Mesothelial cell of epicardium (in vitro differentiated cells): ENCODE data around the gene UNC5A. TPM values are rescaled to one million over a fixed set of nuclear protein-coding genes. Genes with fewer than 3 reads are reported as not detected.

Experiments used
- DNase-seq, 2 experiments: peaks; one replicate each; pipeline ENCODE4 v3.0.0; 2021; ENCODE audit warnings: low spot score in 2 of 2; ENCODE audit not compliant: unreplicated experiment in 2 of 2
- H3K27ac Mint-ChIP-seq: 2 replicates; pipeline ENCODE4 v1.8.0; 2021; ENCODE audit warnings: mixed read lengths
- H3K27me3 Mint-ChIP-seq: 2 replicates; pipeline ENCODE4 v1.8.0; 2021; ENCODE audit warnings: low read depth, mixed read lengths
- H3K36me3 Mint-ChIP-seq: 2 replicates; pipeline ENCODE4 v1.8.0; 2021; ENCODE audit warnings: mixed read lengths
- H3K4me1 Mint-ChIP-seq: 2 replicates; pipeline ENCODE4 v1.8.0; 2021; ENCODE audit warnings: mixed read lengths
- H3K4me3 Mint-ChIP-seq: 2 replicates; pipeline ENCODE4 v1.8.0; 2021; ENCODE audit warnings: mild to moderate bottlenecking, moderate library complexity, mixed read lengths
- H3K9me3 Mint-ChIP-seq: 2 replicates; pipeline ENCODE4 v1.8.0; 2021; ENCODE audit warnings: mixed read lengths
- CTCF ChIP-seq: fragments of 200-600 bp; sonication (generic); IDR thresholded peaks from one replicate; pipeline ENCODE4 v1.5.0; 2021; ENCODE audit warnings: antibody characterized with exemption; ENCODE audit not compliant: unreplicated experiment
- total RNA-seq: library from RNA; stranded (reverse); gene quantifications from 3 replicates; pipeline ENCODE4 v1.2.1, GENCODE V29; 2021

The UNC5A gene
- total RNA-seq, 1 donor from 2014 or later, result not detected

GRCh38 chr5:176779537-176779936 lies 30.8 kb upstream of the UNC5A start:
- Mint-ChIP-seq H3K4me3 (no peak overlapping the region), H3K9me3 (no peaks in the 10 kb centered on the region), H3K4me1 (no peaks in the 10 kb centered on the region), H3K27me3 (peaks cover 71% of the 10 kb centered on the region), H3K27ac (no peak overlapping the region), H3K36me3 (no peaks in the 10 kb centered on the region)
- no peak for TF ChIP-seq CTCF
- DNase-seq, result peak in 1 of 2 experiments; percentile 24

- DNase-seq, result no peak
- peaks cover 66% of the 10 kb centered on the region for H3K27me3 Mint-ChIP-seq
- no peak for TF ChIP-seq CTCF
- no peak overlapping the region for H3K4me3 Mint-ChIP-seq
- no peaks in the 10 kb centered on the region for H3K4me1 Mint-ChIP-seq
- H3K9me3 Mint-ChIP-seq, result no peaks in the 10 kb centered on the region
- no peaks in the 10 kb centered on the region for H3K36me3 Mint-ChIP-seq
- no peak overlapping the region for H3K27ac Mint-ChIP-seq
Measured at GRCh38 chr5:176780176-176781053, 29.9 kb upstream of the UNC5A start.

GRCh38 chr5:176781054-176781375 lies 29.3 kb upstream of the UNC5A start:
- Mint-ChIP-seq H3K36me3 (no peaks in the 10 kb centered on the region), H3K27me3 (peaks cover 66% of the 10 kb centered on the region), H3K4me3 (no peak overlapping the region), H3K27ac (no peak overlapping the region), H3K9me3 (no peaks in the 10 kb centered on the region), H3K4me1 (no peaks in the 10 kb centered on the region)
- no peak for DNase-seq
- TF ChIP-seq CTCF, result no peak

GRCh38 chr5:176781638-176782570 lies 28.5 kb upstream of the UNC5A start:
- no peak overlapping the region for H3K27ac Mint-ChIP-seq
- H3K4me1 Mint-ChIP-seq, result no peaks in the 10 kb centered on the region
- no peak for DNase-seq
- TF ChIP-seq CTCF, result no peak
- no peaks in the 10 kb centered on the region for H3K9me3 Mint-ChIP-seq
- no peaks in the 10 kb centered on the region for H3K36me3 Mint-ChIP-seq
- H3K27me3 Mint-ChIP-seq, result peaks cover 64% of the 10 kb centered on the region
- no peak overlapping the region for H3K4me3 Mint-ChIP-seq

- no peak overlapping the region for H3K27ac Mint-ChIP-seq
- H3K36me3 Mint-ChIP-seq, result no peaks in the 10 kb centered on the region
- TF ChIP-seq CTCF, result no peak
- no peak for DNase-seq
- no peak overlapping the region for H3K4me3 Mint-ChIP-seq
- no peaks in the 10 kb centered on the region for H3K9me3 Mint-ChIP-seq
- H3K27me3 Mint-ChIP-seq, result peaks cover 69% of the 10 kb centered on the region
- H3K4me1 Mint-ChIP-seq, result no peaks in the 10 kb centered on the region
Measured at GRCh38 chr5:176784218-176785165, 25.9 kb upstream of the UNC5A start.
